GM12892 (cell line): Measurements from ENCODE around the gene SPINDOC.

Source experiments
- POLR2A ChIP-seq: IDR thresholded peaks from 2 replicates; pipeline ENCODE4 v1.6.1; 2011; ENCODE audit warnings: low read depth, low read length, control low read depth
- POLR2AphosphoS5 ChIP-seq: IDR thresholded peaks from 2 replicates; pipeline ENCODE4 v1.6.1; 2011; ENCODE audit warnings: low read depth, low read length, control low read depth

DNA sequence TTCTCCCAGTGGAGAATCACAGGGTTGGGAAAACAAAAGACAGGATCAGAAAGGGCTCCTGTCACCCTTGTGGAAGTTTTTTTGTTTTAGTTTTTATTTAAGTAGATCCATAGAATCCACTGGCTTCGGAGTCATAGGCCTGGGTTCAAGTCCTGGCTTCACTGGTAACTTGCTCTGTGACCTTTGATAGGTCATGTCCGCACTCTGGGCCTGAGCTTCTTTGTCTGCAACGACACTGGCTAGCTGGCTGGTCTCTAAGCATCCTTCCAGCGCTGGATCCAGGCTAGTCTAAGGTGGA, 46.0 kb upstream of the SPINDOC start:
- TF ChIP-seq POLR2A (no peak), POLR2AphosphoS5 (no peak)
